ENCODE results near the gene LYPLA2. TPM values are rescaled to one million over a fixed set of nuclear protein-coding genes. Genes with fewer than 3 reads are reported as not detected.

The LYPLA2 gene
- total and polyA plus RNA-seq, 2 donors (not counting 3 experiments of a cell fraction or from before 2014, with no cell fraction given): 110 to 137 TPM

DNA sequence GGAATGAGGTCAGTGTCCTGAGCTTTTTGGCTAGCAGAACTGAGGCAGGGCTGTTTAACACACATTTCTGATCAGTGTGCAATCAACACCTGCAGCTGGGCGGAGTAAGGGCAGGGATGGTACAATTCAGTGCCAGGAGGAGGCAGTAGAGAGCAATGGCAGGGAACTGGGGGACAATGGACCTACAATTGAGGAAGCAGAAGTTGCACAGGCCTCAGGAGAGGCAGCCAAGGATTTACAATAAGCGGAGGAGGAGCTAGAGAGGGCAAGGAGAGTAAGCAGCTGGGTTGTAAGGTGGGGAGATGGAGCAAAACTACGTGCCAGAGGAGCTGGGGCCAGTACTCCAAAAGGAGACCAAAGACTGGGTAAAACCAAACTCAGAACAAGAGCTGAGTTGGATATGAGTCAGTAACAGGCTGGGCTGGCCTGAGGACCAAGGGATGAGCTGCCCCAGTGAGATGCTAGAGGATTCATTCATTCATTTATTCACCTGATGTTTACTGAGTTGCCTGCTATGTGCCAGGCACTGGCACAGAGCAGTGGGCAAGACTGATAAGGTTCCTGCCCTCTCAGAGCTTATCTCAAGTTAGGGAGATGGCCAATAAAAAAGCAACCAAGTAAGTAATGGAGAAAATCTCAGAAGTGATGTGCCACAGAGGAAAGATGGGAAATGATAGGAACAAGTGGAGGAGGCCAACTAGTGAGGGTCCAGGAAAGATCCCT, 20.0 kb downstream of the LYPLA2 start:
- H3K36me3 ChIP-seq (ENCODE audit: control insufficient read depth in 2 of 2, extremely low read depth in 1 of 2, insufficient read depth in 2 of 2, low read length in 2 of 2): peaks cover 0 to 6% of the 10 kb centered on the region in 2 experiments
- no peak for TF ChIP-seq POLR2AphosphoS5 (IDR thresholded peaks at IDR 0.05; ENCODE audit: insufficient read depth, low read depth, low read length)
- TF ChIP-seq, protein P1, sequence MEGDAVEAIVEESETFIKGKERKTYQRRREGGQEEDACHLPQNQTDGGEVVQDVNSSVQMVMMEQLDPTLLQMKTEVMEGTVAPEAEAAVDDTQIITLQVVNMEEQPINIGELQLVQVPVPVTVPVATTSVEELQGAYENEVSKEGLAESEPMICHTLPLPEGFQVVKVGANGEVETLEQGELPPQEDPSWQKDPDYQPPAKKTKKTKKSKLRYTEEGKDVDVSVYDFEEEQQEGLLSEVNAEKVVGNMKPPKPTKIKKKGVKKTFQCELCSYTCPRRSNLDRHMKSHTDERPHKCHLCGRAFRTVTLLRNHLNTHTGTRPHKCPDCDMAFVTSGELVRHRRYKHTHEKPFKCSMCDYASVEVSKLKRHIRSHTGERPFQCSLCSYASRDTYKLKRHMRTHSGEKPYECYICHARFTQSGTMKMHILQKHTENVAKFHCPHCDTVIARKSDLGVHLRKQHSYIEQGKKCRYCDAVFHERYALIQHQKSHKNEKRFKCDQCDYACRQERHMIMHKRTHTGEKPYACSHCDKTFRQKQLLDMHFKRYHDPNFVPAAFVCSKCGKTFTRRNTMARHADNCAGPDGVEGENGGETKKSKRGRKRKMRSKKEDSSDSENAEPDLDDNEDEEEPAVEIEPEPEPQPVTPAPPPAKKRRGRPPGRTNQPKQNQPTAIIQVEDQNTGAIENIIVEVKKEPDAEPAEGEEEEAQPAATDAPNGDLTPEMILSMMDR (IDR thresholded peaks at IDR 0.05; ENCODE audit: extremely low read depth in 1 of 2, insufficient read depth in 1 of 2, low read depth in 1 of 2, low read length in 2 of 2): peak; percentile 69 to 72
- no peak overlapping the region for H3K4me3 ChIP-seq (replicated peaks in 1 of 3; ENCODE audit: insufficient read depth in 1 of 3, low read depth in 1 of 3, low read length in 3 of 3)
- no peak overlapping the region for H3K4me2 ChIP-seq (ENCODE audit: insufficient read depth, low read length)
- no peak overlapping the region for H3K27ac ChIP-seq (ENCODE audit: insufficient read depth, low read depth, low read length)
- H3K27me3 ChIP-seq (ENCODE audit: control insufficient read depth in 2 of 2, insufficient read depth in 2 of 2, low read length in 2 of 2): no peaks in the 10 kb centered on the region
- DNase-seq (ENCODE audit: low read depth, low spot score) (peak; percentile 52), FAIRE-seq (peak; percentile 64)
- H3K9me3 ChIP-seq (replicated peaks; ENCODE audit: control insufficient read depth, insufficient read depth, low read length): no peaks in the 10 kb centered on the region
- no peak overlapping the region for H2AFZ ChIP-seq (ENCODE audit: low read depth, low read length)
- H3K9me1 ChIP-seq (replicated peaks; ENCODE audit: control insufficient read depth, extremely low read depth, insufficient read depth, low read length): no peaks in the 10 kb centered on the region
- intact Hi-C loops (cut with micrococcal nuclease): no loop called here
- dilution Hi-C loops (cut with MboI; ENCODE audit: extremely low pct_ligation_motif_present, low sequenced_read_pairs): no loop called here
- ChIA-PET POLR2A (interaction anchor here (0.8 to 1.0 kb wide), 2 partner anchors 12 to 14 kb away, joined by 3 to 4 read pairs; partner anchors contain the start of gene HMGCL), CTCF (interaction anchor here (0.7 to 4.0 kb wide), 23 partner anchors 8 to 218 kb away, joined by 3 to 28 read pairs (median 5); partner anchors contain the start of genes FUCA1, GALE and HMGCL)
- BruUV-seq (replicated peaks): no TSS peak
- H3K79me2 ChIP-seq (ENCODE audit: control insufficient read depth, insufficient read depth, low read length): no peaks in the 10 kb centered on the region
- no peaks in the 10 kb centered on the region for H3K4me1 ChIP-seq (ENCODE audit: control insufficient read depth, extremely low read depth, insufficient read depth, low read length)
- no peak overlapping the region for H3K9ac ChIP-seq (replicated peaks; ENCODE audit: extremely low read depth, insufficient read depth, low read length)
- H4K20me1 ChIP-seq (replicated peaks; ENCODE audit: control insufficient read depth, extremely low read depth, insufficient read depth, low read length): no peaks in the 10 kb centered on the region

GRCh38 chr1:23814016-23814415, 23.1 kb downstream of the LYPLA2 start:
- CTCF ChIA-PET: interaction anchor here (1.5 kb wide), 1 partner anchor 42 kb away, joined by 5 read pairs; no protein-coding TSS in a partner anchor
- H3K4me2 ChIP-seq (ENCODE audit: insufficient read depth, low read length): no peak overlapping the region
- DNase-seq (ENCODE audit: low read depth, low spot score) (no peak), FAIRE-seq (no peak)
- peaks cover 0 to 19% of the 10 kb centered on the region in 2 experiments for H3K36me3 ChIP-seq (ENCODE audit: control insufficient read depth in 2 of 2, extremely low read depth in 1 of 2, insufficient read depth in 2 of 2, low read length in 2 of 2)
- no peak for TF ChIP-seq POLR2AphosphoS5 (IDR thresholded peaks at IDR 0.05; ENCODE audit: insufficient read depth, low read depth, low read length)
- no peaks in the 10 kb centered on the region for H3K79me2 ChIP-seq (ENCODE audit: control insufficient read depth, insufficient read depth, low read length)
- no peaks in the 10 kb centered on the region for H3K27me3 ChIP-seq (ENCODE audit: control insufficient read depth in 2 of 2, insufficient read depth in 2 of 2, low read length in 2 of 2)
- no peaks in the 10 kb centered on the region for H3K9me1 ChIP-seq (replicated peaks; ENCODE audit: control insufficient read depth, extremely low read depth, insufficient read depth, low read length)
- H3K4me3 ChIP-seq (replicated peaks in 1 of 3; ENCODE audit: insufficient read depth in 1 of 3, low read depth in 1 of 3, low read length in 3 of 3): no peak overlapping the region
- H3K27ac ChIP-seq (ENCODE audit: insufficient read depth, low read depth, low read length): no peak overlapping the region
- no peak overlapping the region for H2AFZ ChIP-seq (ENCODE audit: low read depth, low read length)
- intact Hi-C loops (cut with micrococcal nuclease): no loop called here
- no peaks in the 10 kb centered on the region for H3K4me1 ChIP-seq (ENCODE audit: control insufficient read depth, extremely low read depth, insufficient read depth, low read length)
- H3K9me3 ChIP-seq (replicated peaks; ENCODE audit: control insufficient read depth, insufficient read depth, low read length): no peaks in the 10 kb centered on the region
- H4K20me1 ChIP-seq (replicated peaks; ENCODE audit: control insufficient read depth, extremely low read depth, insufficient read depth, low read length): no peaks in the 10 kb centered on the region
- POLR2A ChIA-PET: no interaction called here
- dilution Hi-C loops (cut with MboI; ENCODE audit: extremely low pct_ligation_motif_present, low sequenced_read_pairs): no loop called here
- H3K9ac ChIP-seq (replicated peaks; ENCODE audit: extremely low read depth, insufficient read depth, low read length): no peak overlapping the region
- no TSS peak for BruUV-seq (replicated peaks)
